Erythroblast (primary cell): ENCODE measurements around the gene ARHGAP4.

Experiments
- DNase-seq, 2 experiments: peaks; one replicate each; lab custom pipeline; 2025; lab: John Stamatoyannopoulos, UW
- GATA1 ChIP-seq: IDR thresholded peaks from 2 replicates; pipeline ENCODE4 v1.6.1; 2011; ENCODE audit warnings: low read depth, mild to moderate bottlenecking, control low read depth, low read length, moderate library complexity
- POLR2A ChIP-seq: IDR thresholded peaks from 2 replicates; pipeline ENCODE4 v1.6.1; 2011; ENCODE audit warnings: mild to moderate bottlenecking, low read length

The ARHGAP4 gene

DNA sequence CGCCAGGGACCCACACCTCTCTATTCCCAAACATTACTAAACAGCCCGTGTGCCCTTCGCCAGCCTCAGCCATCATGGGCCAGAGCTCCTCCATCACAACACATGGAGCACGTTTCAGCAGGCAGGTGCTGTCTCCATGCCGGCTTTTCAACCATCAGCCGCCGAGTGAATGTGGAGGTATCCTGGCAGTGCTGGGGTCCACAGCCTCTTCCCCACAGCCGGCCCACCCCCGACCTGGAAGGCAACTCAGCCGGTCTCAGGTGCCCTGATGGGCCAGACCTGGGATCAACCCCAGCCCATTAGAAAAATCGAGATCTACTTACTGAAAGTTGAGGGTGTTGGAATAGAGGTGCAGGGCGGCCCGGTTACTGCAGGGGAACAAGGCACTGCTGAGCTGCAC lies 5.7 kb upstream of the ARHGAP4 start:
- DNase-seq, result no peak
- TF ChIP-seq POLR2A (no peak), GATA1 (no peak)

GRCh38 chrX:153931151-153931550 lies 5.1 kb upstream of the ARHGAP4 start:
- TF ChIP-seq POLR2A, result no peak
- no peak for TF ChIP-seq GATA1
- no peak for DNase-seq

DNA sequence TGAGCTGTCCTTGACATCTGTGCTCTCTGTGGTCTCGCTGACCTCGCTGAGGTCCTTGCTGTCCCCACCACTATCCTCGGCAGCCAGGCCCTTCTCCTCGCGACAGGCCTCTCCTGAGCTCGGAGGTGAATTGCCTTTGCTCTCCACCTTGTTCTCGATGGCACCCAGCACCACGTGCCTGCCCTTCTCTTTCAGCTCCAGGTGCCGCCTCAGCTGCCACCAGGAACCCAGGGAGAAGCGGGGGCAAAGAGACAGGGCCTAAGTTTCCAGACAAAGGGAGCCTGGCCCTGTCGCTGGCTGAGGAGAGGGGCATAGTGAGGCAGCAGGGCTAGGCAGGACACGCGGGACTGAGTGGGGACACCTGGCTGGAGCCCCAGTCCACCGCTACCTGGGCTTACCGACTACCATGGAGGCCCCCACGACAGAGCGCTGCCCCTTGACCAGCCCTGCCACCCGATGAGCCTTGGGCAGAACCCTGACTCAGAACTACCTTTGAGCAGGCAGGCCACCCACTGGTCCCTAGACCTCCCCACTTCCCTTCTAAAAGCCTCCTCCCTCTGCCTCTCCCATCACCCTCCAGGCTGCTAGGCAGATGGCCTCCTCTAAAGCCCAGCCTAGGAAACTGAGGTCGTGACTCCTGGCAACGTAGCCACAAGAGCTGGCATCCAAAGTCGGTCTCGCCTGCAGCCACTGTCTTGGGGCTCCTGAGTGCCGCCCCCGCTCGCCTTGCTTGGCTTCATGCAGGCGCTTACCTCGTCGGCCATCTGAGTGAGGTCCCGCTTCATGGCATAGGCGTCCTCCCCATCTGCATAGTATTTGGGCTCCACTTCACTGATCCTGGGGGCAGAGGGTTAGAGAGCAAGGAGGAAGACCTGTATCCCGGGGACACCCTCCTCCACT lies 4.2 kb upstream of the ARHGAP4 start:
- DNase-seq, result no peak
- no peak for TF ChIP-seq POLR2A
- no peak for TF ChIP-seq GATA1

DNA sequence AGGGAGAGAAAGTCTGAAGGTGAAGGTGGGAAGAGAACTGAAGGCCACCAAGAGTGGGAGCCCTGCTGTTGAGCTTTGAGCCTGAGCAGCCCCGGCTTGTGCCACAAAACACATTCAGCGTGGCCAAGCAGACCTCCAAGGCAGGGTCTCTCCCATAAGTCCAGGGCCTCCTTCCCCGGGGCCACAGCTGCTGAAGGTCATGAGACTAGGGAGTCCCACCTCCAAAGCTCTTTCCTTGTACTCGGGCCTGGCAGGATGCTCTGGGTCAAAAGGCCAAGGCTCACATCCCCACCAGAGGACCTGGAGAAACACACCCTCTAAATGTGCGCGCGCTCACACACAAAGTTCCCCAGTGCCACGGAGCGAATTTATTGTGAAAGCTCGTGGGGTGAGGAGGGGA lies 3.5 kb upstream of the ARHGAP4 start:
- DNase-seq, result no peak
- TF ChIP-seq GATA1, result no peak
- TF ChIP-seq POLR2A, result no peak

DNA sequence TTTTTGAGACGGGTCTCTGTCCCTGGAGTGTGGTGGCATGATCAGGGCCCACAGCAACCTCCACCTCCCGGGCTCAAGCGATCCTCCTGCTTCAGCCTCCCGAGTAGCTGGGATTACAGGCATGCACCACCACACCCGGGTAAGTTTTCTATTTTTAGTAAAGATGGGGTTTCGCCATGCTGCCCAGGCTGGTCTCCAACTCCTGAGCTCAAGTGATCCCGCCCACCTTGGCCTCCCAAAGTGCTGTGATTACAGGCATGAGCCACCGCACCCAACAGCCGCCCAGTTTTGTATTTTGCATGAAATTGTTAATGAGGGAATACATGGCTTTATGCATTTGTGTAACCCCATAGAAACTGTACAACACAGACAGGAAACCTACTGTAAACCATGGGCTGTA lies 2.8 kb upstream of the ARHGAP4 start:
- TF ChIP-seq GATA1 (no peak), POLR2A (no peak)
- DNase-seq, result no peak

DNA sequence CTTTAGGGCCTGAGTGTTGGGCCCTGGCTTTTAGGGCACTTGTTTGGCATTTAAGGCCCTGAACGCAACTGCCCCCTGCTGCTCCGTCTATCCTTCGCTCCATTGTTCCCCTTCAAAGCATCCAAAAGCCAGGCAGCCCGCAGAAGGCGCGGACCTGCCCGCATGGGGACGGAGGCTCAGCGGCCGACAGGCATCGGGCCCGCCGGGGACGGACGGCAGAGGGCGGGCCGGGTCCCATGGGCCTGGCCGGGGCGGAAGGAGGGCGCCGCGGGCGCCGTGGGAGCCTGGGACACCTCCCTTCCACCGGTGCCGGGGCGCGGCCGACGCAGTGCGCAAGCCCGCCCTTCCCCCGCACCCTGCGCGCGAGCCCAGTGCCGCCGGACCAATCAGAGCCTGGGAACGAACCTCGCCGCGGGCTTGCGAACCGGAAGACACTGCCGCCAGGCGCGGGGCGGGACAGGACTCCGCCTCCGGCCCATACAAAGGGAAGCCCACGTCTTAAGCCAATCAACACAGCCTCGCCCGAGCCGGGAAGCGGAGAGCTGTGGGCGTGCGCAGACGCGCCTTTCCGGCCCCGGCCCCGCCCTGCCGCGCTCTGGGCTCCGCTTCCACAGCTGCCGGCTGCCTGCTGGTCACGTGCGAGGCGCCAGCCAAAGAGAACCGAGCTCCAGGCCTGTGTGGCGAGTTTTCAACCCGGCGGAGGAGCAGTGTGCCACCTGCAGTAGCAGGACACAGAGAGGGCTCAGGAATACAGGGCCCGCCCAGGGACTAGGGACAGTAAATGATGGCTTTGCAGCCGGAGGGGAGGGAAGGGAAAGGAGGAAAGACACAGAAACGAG lies 2.1 kb upstream of the ARHGAP4 start:
- DNase-seq, result peak; percentile 97
- peak; percentile 83 for TF ChIP-seq POLR2A
- no peak for TF ChIP-seq GATA1

- peak; percentile 60 to 63 for DNase-seq
- TF ChIP-seq POLR2A (no peak), GATA1 (no peak)
Measured at GRCh38 chrX:153927672-153927921, 1.5 kb upstream of the ARHGAP4 start.

DNA sequence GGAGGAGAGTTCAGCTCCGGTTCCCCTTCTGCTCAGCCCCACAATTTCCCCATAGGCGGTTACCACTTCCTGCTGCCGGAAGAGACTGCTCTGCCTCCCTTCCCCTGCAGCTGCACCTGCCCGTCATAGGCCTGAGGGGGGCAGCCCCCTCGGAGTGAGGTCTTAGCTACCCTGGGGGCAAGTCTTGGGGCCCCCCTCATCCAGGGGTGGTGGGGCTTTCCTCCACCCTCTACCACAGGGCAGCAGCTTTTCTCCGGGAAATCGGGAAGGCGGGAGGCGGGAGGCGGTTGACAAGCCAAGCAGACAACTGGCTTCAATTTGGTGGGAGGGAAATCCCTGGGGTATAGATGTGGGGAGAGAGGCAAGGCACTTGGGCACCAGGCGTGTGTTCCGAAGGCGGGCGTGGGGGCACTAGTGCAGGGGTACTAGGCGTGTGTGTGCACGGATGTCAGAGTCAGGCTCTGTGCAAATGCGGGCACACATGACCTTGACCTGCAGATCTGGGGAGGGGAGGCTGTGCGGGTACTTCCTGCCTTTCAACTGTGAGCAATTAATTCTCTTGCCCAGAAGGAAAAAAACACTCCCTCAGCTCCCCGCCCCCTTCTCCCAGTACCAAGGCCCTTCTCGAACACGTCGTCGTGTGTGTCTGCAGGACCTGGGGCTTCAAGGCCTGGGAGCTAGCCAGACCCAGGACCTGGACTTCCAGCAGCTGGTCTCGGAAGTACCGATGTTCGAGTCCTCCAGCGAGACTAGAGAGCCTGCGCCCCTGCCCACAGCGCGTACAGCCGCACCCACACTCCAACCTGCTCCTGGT lies 1.0 kb upstream of the ARHGAP4 start:
- TF ChIP-seq GATA1, result no peak
- no peak for TF ChIP-seq POLR2A
- DNase-seq, result peak; percentile 30 to 35

DNA sequence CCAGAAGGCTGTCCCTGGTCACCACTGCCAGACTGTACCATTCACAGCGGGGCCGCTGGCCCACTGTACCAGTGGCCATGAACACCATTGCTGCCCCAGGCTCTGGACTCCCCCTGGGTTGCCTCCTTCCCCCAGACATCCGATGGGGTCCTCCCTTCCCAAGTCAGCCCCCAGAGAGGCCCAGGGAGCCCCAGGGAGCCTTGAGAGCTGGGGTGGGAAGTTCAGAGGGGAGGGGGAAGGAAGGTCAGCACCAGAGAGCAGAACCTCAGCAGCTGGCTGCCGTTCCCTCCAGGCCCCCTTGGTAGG lies 441 bp upstream of the ARHGAP4 start:
- TF ChIP-seq GATA1 (no peak), POLR2A (no peak)
- no peak for DNase-seq

DNA sequence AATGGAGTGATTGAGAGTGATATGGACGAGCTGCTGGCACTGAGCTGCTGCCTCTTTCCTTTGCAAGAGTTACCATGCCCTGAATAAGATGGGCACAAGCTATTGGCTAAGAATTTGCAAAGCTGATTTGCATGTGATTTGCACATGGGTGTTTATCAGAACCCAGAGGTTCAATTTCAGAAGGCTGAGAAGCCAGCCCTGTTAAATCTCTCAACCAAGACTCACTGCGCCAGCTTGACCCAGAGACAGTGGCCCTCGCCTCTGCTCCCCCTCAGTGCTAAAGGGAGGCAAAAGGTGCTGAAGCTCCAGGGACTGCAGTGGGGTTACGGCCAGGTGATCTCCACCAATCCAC lies 701 bp downstream of the ARHGAP4 start:
- no peak for DNase-seq
- TF ChIP-seq GATA1, result no peak
- TF ChIP-seq POLR2A, result no peak

GRCh38 chrX:153924149-153924861 lies 1.8 kb downstream of the ARHGAP4 start:
- peak; percentile 48 to 54 for DNase-seq
- TF ChIP-seq GATA1 (no peak), POLR2A (no peak)

DNA sequence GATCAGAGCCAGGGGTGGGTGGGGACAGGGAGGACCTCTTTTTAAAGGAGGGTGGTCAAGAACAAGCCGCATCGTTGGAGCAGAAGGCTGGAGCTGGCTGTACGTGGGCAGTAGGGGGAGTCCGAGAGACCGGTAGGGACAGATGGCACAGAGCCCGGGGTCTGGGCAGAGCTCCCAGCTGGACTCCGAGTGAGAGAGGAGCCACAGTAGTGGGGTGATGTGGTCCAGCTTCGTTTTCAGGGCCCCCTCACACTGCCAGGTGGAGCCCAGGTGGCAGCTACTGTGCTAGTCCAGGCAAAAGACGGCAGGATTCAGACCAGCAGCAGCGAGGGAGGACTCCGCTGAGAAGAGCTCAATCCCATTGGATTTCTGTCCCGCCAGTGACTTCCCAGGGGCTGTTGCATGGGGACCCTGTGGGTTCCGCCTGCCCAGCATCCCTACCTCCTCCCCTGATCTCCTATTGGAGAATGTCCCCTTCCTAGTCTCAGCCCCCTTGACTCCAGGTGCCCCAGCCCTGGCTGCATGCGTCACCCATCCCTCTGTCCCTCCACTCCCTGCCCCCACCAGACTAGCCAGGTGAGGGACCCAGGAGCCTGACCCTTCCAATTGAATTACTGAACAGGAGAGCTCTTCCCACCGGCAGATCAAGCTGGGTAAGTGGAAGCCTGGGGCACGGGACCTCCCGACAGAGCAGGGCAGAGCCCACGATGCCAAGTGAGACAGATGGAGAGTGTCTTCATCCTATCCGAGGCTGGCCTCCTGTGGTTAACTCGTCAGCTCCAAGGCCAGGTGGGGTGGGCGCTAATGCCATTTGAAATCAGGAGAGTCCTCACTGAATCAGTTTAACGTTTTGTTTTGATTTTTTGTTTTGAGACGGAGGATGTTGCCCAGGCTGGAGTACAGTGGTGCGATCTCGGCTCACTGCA lies 2.9 kb downstream of the ARHGAP4 start:
- DNase-seq, result peak in 1 of 2 experiments; percentile 27
- TF ChIP-seq GATA1 (no peak), POLR2A (no peak)
